GM23338 (cell line): ENCODE measurements around the gene CHGA.

Source experiments
- EZH2 ChIP-seq: fragments of 200-600 bp; sonication (generic); IDR thresholded peaks from one replicate; pipeline ENCODE4 v1.8.0; 2017; ENCODE audit warnings: antibody characterized with exemption, mild to moderate bottlenecking, low read depth; ENCODE audit not compliant: unreplicated experiment
- EZH2phosphoT487 ChIP-seq: fragments of 200-600 bp; sonication (generic); IDR thresholded peaks from one replicate; pipeline ENCODE4 v1.8.1; 2018; ENCODE audit warnings: antibody characterized with exemption; ENCODE audit not compliant: unreplicated experiment
- NANOG ChIP-seq: IDR thresholded peaks from 2 replicates; pipeline ENCODE4 v1.6.1; 2016; ENCODE audit warnings: antibody characterized with exemption, borderline replicate concordance
- POLR2AphosphoS5 ChIP-seq: IDR thresholded peaks from 2 replicates; pipeline ENCODE4 v1.6.1; 2016; ENCODE audit warnings: antibody characterized with exemption, low read depth
- ZNF114 ChIP-seq: fragments of 250-450 bp; sonication (Bioruptor Pico); IDR thresholded peaks from 2 replicates; pipeline ENCODE4 v1.5.0; 2020; ENCODE audit warnings: mild to moderate bottlenecking, moderate library complexity
- ZNF462 ChIP-seq: fragments of 250-450 bp; sonication (Bioruptor Pico); IDR thresholded peaks from 2 replicates; pipeline ENCODE4 v1.5.0; 2020; ENCODE audit warnings: mild to moderate bottlenecking, moderate library complexity
- TF ChIP-seq, protein P1 (sequence below), 2 experiments: fragments of 200-600 bp in 1 of 2; sonication (generic) in 1 of 2; conservative IDR thresholded peaks; 2 replicates each; pipeline versions ENCODE4 v1.5.1 to v1.6.1; 2016 to 2017; ENCODE audit warnings: antibody characterized with exemption in 2 of 2, low read depth in 2 of 2, mild to moderate bottlenecking in 2 of 2, moderate library complexity in 1 of 2
- TF ChIP-seq, protein P2 (sequence below): IDR thresholded peaks from 2 replicates; pipeline ENCODE4 v1.6.1; 2016; ENCODE audit warnings: antibody characterized with exemption

DNA sequence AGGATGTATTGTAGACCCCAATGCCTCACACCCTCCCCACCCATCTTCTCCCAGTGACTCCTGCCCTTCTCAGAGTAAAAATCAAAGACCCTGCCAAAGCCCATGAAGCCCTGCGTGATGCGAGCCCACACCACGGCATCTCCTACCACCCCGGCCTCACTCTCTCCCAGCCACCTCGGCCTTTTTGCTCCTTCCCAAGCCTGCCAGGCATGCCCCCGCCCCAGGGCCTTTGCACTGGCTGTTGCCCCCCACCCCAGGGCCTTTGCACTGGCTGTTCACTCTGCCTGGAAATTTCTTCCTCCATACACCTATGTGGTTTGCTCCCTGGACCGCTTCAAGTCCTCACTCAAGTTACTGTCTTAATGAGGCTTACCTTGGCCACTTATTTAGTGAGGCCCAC lies 5.0 kb upstream of the CHGA start:
- TF ChIP-seq, protein P1, sequence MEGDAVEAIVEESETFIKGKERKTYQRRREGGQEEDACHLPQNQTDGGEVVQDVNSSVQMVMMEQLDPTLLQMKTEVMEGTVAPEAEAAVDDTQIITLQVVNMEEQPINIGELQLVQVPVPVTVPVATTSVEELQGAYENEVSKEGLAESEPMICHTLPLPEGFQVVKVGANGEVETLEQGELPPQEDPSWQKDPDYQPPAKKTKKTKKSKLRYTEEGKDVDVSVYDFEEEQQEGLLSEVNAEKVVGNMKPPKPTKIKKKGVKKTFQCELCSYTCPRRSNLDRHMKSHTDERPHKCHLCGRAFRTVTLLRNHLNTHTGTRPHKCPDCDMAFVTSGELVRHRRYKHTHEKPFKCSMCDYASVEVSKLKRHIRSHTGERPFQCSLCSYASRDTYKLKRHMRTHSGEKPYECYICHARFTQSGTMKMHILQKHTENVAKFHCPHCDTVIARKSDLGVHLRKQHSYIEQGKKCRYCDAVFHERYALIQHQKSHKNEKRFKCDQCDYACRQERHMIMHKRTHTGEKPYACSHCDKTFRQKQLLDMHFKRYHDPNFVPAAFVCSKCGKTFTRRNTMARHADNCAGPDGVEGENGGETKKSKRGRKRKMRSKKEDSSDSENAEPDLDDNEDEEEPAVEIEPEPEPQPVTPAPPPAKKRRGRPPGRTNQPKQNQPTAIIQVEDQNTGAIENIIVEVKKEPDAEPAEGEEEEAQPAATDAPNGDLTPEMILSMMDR (conservative IDR thresholded peaks at IDR 0.05; ENCODE audit: low read depth in 2 of 2) = no peak
- TF ChIP-seq POLR2AphosphoS5 (no peak), EZH2phosphoT487 (no peak), EZH2 (no peak), ZNF114 (CRISPR knock-in tag) (no peak), NANOG (no peak), ZNF462 (CRISPR knock-in tag) (no peak)
- TF ChIP-seq, protein P2, sequence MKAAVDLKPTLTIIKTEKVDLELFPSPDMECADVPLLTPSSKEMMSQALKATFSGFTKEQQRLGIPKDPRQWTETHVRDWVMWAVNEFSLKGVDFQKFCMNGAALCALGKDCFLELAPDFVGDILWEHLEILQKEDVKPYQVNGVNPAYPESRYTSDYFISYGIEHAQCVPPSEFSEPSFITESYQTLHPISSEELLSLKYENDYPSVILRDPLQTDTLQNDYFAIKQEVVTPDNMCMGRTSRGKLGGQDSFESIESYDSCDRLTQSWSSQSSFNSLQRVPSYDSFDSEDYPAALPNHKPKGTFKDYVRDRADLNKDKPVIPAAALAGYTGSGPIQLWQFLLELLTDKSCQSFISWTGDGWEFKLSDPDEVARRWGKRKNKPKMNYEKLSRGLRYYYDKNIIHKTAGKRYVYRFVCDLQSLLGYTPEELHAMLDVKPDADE = no peak
